HEK293T (cell line): ENCODE results near the gene NRG2.

Experiments
- CTCF ChIA-PET: fragments of 350-600 bp; formaldehyde crosslinking; extraction: SDS; loops from one replicate; lab custom pipeline; 2021; ENCODE audit warnings: antibody characterized with exemption, inconsistent platforms; lab: Yijun Ruan, JAX
- POLR2A ChIA-PET: fragments of 350-600 bp; formaldehyde crosslinking; extraction: SDS; loops from one replicate; lab custom pipeline; 2020; ENCODE audit warnings: antibody characterized with exemption, inconsistent platforms; lab: Yijun Ruan, JAX
- DNase-seq: peaks from one replicate; pipeline ENCODE4 v3.0.0; 2012; ENCODE audit warnings: mixed read lengths; ENCODE audit errors: extremely low spot score
- ARNT ChIP-seq: fragments of 450-650 bp; IDR thresholded peaks from 2 replicates; pipeline ENCODE4 v1.6.1; 2017; ENCODE audit warnings: mild to moderate bottlenecking
- BHLHE40 ChIP-seq: fragments of 450-650 bp; IDR thresholded peaks from 2 replicates; pipeline ENCODE4 v1.6.1; 2016; ENCODE audit warnings: mild to moderate bottlenecking, moderate library complexity, borderline replicate concordance
- CTBP1 ChIP-seq: fragments of 450-650 bp; IDR thresholded peaks from 2 replicates; pipeline ENCODE4 v1.6.1; 2016; ENCODE audit warnings: borderline replicate concordance
- ELF4 ChIP-seq: fragments of 450-650 bp; IDR thresholded peaks from 2 replicates; pipeline ENCODE4 v1.6.1; 2017; ENCODE audit warnings: antibody characterized with exemption
- FOXA1 ChIP-seq: fragments of 450-650 bp; IDR thresholded peaks from 2 replicates; pipeline ENCODE4 v1.6.1; 2016; ENCODE audit warnings: mild to moderate bottlenecking
- FOXK2 ChIP-seq: fragments of 450-650 bp; IDR thresholded peaks from 2 replicates; pipeline ENCODE4 v1.6.1; 2016; ENCODE audit warnings: mild to moderate bottlenecking
- FOXM1 ChIP-seq: fragments of 450-650 bp; IDR thresholded peaks from 2 replicates; pipeline ENCODE4 v1.6.1; 2017; ENCODE audit warnings: mild to moderate bottlenecking, borderline replicate concordance
- HDGF ChIP-seq: fragments of 450-650 bp; IDR thresholded peaks from 2 replicates; pipeline ENCODE4 v1.6.1; 2017; ENCODE audit warnings: antibody characterized with exemption, borderline replicate concordance
- L3MBTL2 ChIP-seq: fragments of 450-650 bp; conservative IDR thresholded peaks from 2 replicates; pipeline ENCODE4 v1.6.1; 2016; ENCODE audit warnings: mild to moderate bottlenecking
- LEF1 ChIP-seq: fragments of 450-650 bp; IDR thresholded peaks from 2 replicates; pipeline ENCODE4 v1.6.1; 2017; ENCODE audit warnings: mild to moderate bottlenecking, borderline replicate concordance
- NFRKB ChIP-seq: fragments of 450-650 bp; IDR thresholded peaks from 2 replicates; pipeline ENCODE4 v1.6.1; 2016; ENCODE audit warnings: mild to moderate bottlenecking, moderate library complexity
- PKNOX1 ChIP-seq: fragments of 450-650 bp; IDR thresholded peaks from 2 replicates; pipeline ENCODE4 v1.6.1; 2016
- SP1 ChIP-seq: fragments of 450-650 bp; IDR thresholded peaks from 2 replicates; pipeline ENCODE4 v1.6.1; 2017
- SUZ12 ChIP-seq: fragments of 450-650 bp; IDR thresholded peaks from 2 replicates; pipeline ENCODE4 v1.6.1; 2016; ENCODE audit warnings: mild to moderate bottlenecking
- TARDBP ChIP-seq: fragments of 450-650 bp; IDR thresholded peaks from 2 replicates; pipeline ENCODE4 v1.6.1; 2016
- ZNF384 ChIP-seq: fragments of 450-650 bp; IDR thresholded peaks from 2 replicates; pipeline ENCODE4 v1.6.1; 2016

Gene NRG2

GRCh38 chr5:140042643-140043507, at the start of gene NRG2:
Gene NRG2 (minus strand): TSS chr5:140043299.
- TF ChIP-seq PKNOX1: no peak
- peak; percentile 48; the same call in 1 of the 2 replicates for TF ChIP-seq CTBP1
- POLR2A ChIA-PET: interaction anchor here (1.0 to 1.5 kb wide), 4 partner anchors 11 to 65 kb away, joined by 3 to 4 read pairs (median 3); no protein-coding TSS in a partner anchor
- CTCF ChIA-PET: interaction anchor here (0.6 to 4.7 kb wide), 19 partner anchors 10 to 683 kb away, joined by 3 to 26 read pairs (median 4); no protein-coding TSS in a partner anchor
- DNase-seq: peak; percentile 85

GRCh38 chr5:140090251-140090650, 47.2 kb upstream of the NRG2 start:
- CTCF ChIA-PET: no interaction called here

GRCh38 chr5:140084541-140084940, 41.4 kb upstream of the NRG2 start:
- CTCF ChIA-PET: no interaction called here
- POLR2A ChIA-PET: no interaction called here
- DNase-seq: no peak
- TF ChIP-seq FOXK2: no peak
- no peak for TF ChIP-seq BHLHE40
- TF ChIP-seq CTBP1: no peak
- no peak for TF ChIP-seq ELF4
- TF ChIP-seq HDGF: no peak
- TF ChIP-seq ZNF384: no peak
- TF ChIP-seq L3MBTL2: no peak
- TF ChIP-seq SUZ12: no peak
- TF ChIP-seq SP1: no peak
- no peak for TF ChIP-seq ARNT
- no peak for TF ChIP-seq FOXM1
- TF ChIP-seq LEF1: no peak
- TF ChIP-seq FOXA1: no peak
- TF ChIP-seq PKNOX1: no peak
- TF ChIP-seq NFRKB: no peak
- TF ChIP-seq TARDBP: no peak

More at GRCh38 chr5:140090251-140090650, 47.2 kb upstream of the NRG2 start:
- DNase-seq: no peak
- POLR2A ChIA-PET: no interaction called here
- TF ChIP-seq BHLHE40 (no peak), PKNOX1 (no peak), LEF1 (no peak), L3MBTL2 (no peak), SUZ12 (no peak), ELF4 (no peak), HDGF (no peak), CTBP1 (no peak), NFRKB (no peak), FOXM1 (no peak)

GRCh38 chr5:140083650-140084049, 40.6 kb upstream of the NRG2 start:
- CTCF ChIA-PET: no interaction called here
- TF ChIP-seq FOXM1 (no peak), ZNF384 (no peak), L3MBTL2 (no peak)
- POLR2A ChIA-PET: no interaction called here

GRCh38 chr5:140083120-140083519, 40.0 kb upstream of the NRG2 start:
- DNase-seq: no peak
- TF ChIP-seq SP1: no peak
- no peak for TF ChIP-seq HDGF
- no peak for TF ChIP-seq NFRKB
- TF ChIP-seq FOXA1: no peak
- TF ChIP-seq BHLHE40: no peak
- no peak for TF ChIP-seq SUZ12
- no peak for TF ChIP-seq CTBP1
- no peak for TF ChIP-seq PKNOX1
- no peak for TF ChIP-seq ZNF384
- no peak for TF ChIP-seq ELF4
- TF ChIP-seq LEF1: no peak
- TF ChIP-seq TARDBP: no peak
- TF ChIP-seq ARNT: no peak
- no peak for TF ChIP-seq L3MBTL2
- no peak for TF ChIP-seq FOXM1
- no peak for TF ChIP-seq FOXK2
- ChIA-PET POLR2A (no interaction called here), CTCF (no interaction called here)

More at GRCh38 chr5:140083650-140084049, 40.6 kb upstream of the NRG2 start:
- no peak for DNase-seq

- CTCF ChIA-PET: interaction anchor here (4.6 kb wide), 1 partner anchor 79 kb away, joined by 29 read pairs; no protein-coding TSS in a partner anchor
- no peak for TF ChIP-seq ELF4
- no peak for TF ChIP-seq TARDBP
- TF ChIP-seq FOXM1: no peak
- TF ChIP-seq FOXA1: no peak
- no peak for TF ChIP-seq HDGF
- POLR2A ChIA-PET: interaction anchor here (1.9 kb wide), 1 partner anchor 31 kb away, joined by 4 read pairs; no protein-coding TSS in a partner anchor
- DNase-seq: no peak
Observed at GRCh38 chr5:140076788-140077187, 33.7 kb upstream of the NRG2 start.
